Thymus (tissue), 11 donors: ENCODE results near the gene SULT1C2. TPM values are rescaled to one million over a fixed set of nuclear protein-coding genes. Genes with fewer than 3 reads are reported as not detected.
"Not testable (repeated sequence)": the region's sequence is repeated elsewhere in the genome, so short reads cannot be mapped to it uniquely, and the experiment has no call there.

ENCODE experiments used
- DNase-seq, 9 donors: peaks; one replicate each; pipeline ENCODE4 v3.0.0-alpha.2; 2013; ENCODE audit warnings: low spot score in 9 of 9, low read depth in 6 of 9, missing footprints in 1 of 9
- H3K27ac ChIP-seq, 2 donors: one replicate each; pipeline ENCODE4 v1.5.1; 2013; ENCODE audit warnings: control low read depth in 1 of 2, low read depth in 1 of 2, low read length in 1 of 2, mild to moderate bottlenecking in 1 of 2, moderate library complexity in 1 of 2
- H3K27me3 ChIP-seq, 2 donors: one replicate each; pipeline ENCODE4 v1.5.1; 2013; ENCODE audit warnings: low read length in 1 of 2; ENCODE audit not compliant: control insufficient read depth in 2 of 2, insufficient read depth in 1 of 2
- H3K36me3 ChIP-seq, 2 donors: one replicate each; pipeline ENCODE4 v1.5.1; 2013; ENCODE audit warnings: low read length in 1 of 2, mild to moderate bottlenecking in 1 of 2, moderate library complexity in 1 of 2; ENCODE audit not compliant: control insufficient read depth in 2 of 2, insufficient read depth in 2 of 2
- H3K4me1 ChIP-seq, 2 donors: one replicate each; pipeline ENCODE4 v1.5.1; 2013; ENCODE audit warnings: low read length in 2 of 2; ENCODE audit not compliant: control insufficient read depth in 2 of 2, insufficient read depth in 2 of 2
- H3K4me3 ChIP-seq, 2 donors: one replicate each; pipeline ENCODE4 v1.5.1; 2013; ENCODE audit warnings: low read length in 2 of 2, control low read depth in 1 of 2, mild to moderate bottlenecking in 1 of 2
- H3K9me3 ChIP-seq, 2 donors: one replicate each; pipeline ENCODE4 v1.5.1; 2013; ENCODE audit warnings: low read length in 1 of 2, mild to moderate bottlenecking in 1 of 2; ENCODE audit not compliant: control insufficient read depth in 2 of 2, insufficient read depth in 1 of 2
- WGBS: extraction: QIAGEN DNeasy Blood & Tissue Kit; methylation state at CpG from one replicate; pipeline ENCODE4 v1.1.7; 2013; 5-methylcytosine and 5-hydroxymethylcytosine counted together
- polyA plus RNA-seq: library from polyadenylated mRNA; stranded (reverse); fragments of 200-250 nt; gene quantifications from one replicate; pipeline ENCODE4 v1.2.3, GENCODE V29; 2013
- total RNA-seq: library from RNA; stranded (reverse); fragments of 120-200 nt; gene quantifications from one replicate; pipeline ENCODE4 v1.2.4, GENCODE V29; 2013
- donor health status: healthy.

Gene SULT1C2
- total and polyA plus RNA-seq, 2 donors, result 0.57 to 4.3 TPM

- no peaks in the 10 kb centered on the region for H3K4me1 ChIP-seq
- WGBS, result 95% methylated on average over 5 of the region's 5 CpGs
- H3K4me3 ChIP-seq, result no peak overlapping the region
- no peaks in the 10 kb centered on the region for H3K36me3 ChIP-seq
- no peak for DNase-seq
- no peaks in the 10 kb centered on the region for H3K27me3 ChIP-seq
- H3K27ac ChIP-seq, result no peak overlapping the region
- no peaks in the 10 kb centered on the region for H3K9me3 ChIP-seq
These were observed 9.2 kb upstream of the SULT1C2 start for GRCh38 chr2:108279468-108279867.

DNA sequence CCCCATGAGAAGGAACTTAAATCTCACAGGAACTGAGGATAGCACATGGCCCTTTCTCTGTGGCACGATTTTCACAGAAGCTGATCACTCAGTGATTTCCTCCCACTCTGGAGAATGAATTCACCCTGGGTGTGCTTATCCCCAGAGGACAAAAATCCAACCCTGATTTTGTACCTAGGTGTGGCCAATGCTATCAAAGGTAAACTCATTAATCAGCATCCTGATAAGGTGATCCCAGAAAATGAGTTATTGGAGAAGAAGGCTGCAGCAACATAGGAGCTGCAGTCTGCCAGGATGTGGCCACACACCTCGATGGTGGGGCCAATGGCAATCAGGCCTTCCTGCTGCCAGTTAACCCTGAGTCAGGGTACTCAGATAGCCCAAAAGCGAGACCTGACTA, 8.2 kb upstream of the SULT1C2 start:
- H3K4me1 ChIP-seq, result no peaks in the 10 kb centered on the region
- no peaks in the 10 kb centered on the region for H3K9me3 ChIP-seq
- H3K27ac ChIP-seq, result no peak overlapping the region
- WGBS, result 71% methylated on average over 3 of the region's 3 CpGs
- H3K27me3 ChIP-seq, result no peaks in the 10 kb centered on the region
- no peaks in the 10 kb centered on the region for H3K36me3 ChIP-seq
- no peak for DNase-seq
- H3K4me3 ChIP-seq, result no peak overlapping the region

- not testable (repeated sequence) for H3K27me3 ChIP-seq, H3K36me3 ChIP-seq, H3K27ac ChIP-seq, H3K4me3 ChIP-seq, DNase-seq, H3K9me3 ChIP-seq, H3K4me1 ChIP-seq
- WGBS, result 97% methylated on average over 7 of the region's 7 CpGs
These were observed 4.1 kb upstream of the SULT1C2 start for GRCh38 chr2:108284566-108284965.

DNA sequence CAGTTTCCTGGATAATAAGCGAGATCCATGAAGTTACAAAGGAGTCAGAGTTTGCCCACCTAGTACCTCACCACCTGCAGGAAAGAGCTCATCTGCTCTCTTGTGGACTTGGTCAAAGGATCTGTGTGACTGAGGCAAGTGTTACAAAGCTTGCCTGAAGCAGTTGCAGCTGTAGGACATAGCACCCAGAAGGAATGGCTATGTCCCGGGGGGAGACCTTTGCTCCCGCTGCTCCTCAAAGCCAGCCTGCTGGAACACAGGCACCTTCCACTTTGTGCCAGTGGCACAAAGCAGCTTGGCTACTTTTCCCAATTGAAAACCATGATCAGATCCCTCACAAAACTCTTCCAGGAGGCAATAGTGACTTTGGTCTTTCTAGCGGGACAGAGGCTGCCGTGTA, 3.1 kb upstream of the SULT1C2 start:
- DNase-seq, result no peak
- Histone ChIP-seq H3K27me3 (no peaks in the 10 kb centered on the region), H3K36me3 (no peaks in the 10 kb centered on the region), H3K4me1 (no peaks in the 10 kb centered on the region), H3K4me3 (no peak overlapping the region), H3K27ac (no peak overlapping the region), H3K9me3 (no peaks in the 10 kb centered on the region)
- WGBS, result 98% methylated on average over 5 of the region's 5 CpGs

DNA sequence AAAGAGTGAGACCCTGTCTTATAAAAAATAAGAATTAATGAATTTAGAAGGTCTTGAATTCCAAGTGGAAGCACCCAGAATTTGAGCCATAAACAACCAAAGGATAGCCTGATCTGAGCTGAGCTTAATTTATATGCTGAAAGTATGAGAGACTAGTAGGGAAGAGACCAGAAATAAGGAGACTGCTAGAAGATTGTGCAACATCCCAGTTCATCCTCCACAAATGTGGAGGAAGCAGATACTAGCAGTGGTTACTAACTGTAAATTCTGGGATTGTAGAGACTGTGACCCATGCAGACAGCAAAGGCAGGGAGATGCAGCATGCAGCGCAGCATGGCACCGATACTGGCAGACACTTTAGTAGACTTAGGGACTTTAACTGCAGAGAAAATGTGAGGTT, 1.5 kb upstream of the SULT1C2 start:
- no peak for DNase-seq
- Histone ChIP-seq H3K4me3 (no peak overlapping the region), H3K27me3 (no peaks in the 10 kb centered on the region), H3K27ac (no peak overlapping the region), H3K4me1 (no peaks in the 10 kb centered on the region), H3K9me3 (no peaks in the 10 kb centered on the region), H3K36me3 (no peaks in the 10 kb centered on the region)
- 91% methylated on average over 2 of the region's 2 CpGs for WGBS

DNA sequence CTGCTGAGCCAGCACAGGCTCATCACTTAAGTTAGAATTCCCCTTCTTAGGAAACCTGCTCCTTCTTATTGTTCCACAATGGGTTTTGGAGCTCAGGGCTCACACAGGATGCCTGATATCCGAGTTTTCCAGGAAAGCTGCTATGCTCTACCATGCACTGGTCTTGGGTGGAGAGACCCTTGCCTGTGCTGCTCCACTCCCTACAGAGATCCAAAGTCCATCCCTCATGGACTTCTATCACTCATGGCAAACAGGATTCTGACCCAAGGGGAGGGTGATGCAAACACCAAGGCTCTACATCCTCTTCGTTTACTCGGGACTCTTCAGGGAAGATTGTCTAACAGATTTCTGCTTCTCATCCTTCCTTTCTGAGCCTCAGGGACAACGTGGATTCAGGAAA, 5.2 kb downstream of the SULT1C2 start:
- no peaks in the 10 kb centered on the region for H3K4me1 ChIP-seq
- WGBS, result 81% methylated on average over 4 of the region's 4 CpGs

DNA sequence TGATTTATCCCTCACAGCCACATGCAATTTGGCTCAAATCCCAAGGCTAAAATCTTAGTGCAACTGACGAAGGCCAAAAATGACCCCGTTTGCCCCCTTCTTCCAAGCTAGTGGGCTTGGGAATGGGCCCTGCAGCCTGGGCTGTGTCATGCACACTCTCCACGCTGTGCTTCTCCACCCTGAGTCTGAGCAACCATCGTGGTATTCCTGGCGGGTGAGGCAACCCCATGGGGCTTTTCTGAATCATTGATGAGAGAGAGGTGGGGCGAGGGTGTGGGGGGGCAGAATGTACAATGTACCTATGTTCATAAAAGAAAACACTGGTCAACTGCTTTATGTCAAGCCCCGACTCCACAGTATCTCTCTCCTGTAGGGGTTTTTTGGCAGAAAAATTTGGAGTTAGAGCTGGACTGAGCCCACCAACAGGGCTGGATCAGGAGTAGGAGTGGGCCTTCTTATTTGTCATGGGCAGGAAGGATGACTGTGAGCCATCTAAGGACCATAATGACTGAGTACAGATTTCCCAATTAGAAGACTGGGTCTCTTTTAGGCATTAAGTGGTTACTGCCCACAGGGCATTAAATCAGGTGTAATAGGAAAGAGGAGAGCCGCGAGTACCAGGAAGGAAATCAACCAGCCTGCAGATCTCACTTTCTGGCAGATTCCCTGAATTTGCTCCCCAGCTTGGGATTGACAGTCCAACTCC, 8.9 kb downstream of the SULT1C2 start:
- no peaks in the 10 kb centered on the region for H3K36me3 ChIP-seq
- no peak overlapping the region for H3K27ac ChIP-seq
- H3K9me3 ChIP-seq, result no peaks in the 10 kb centered on the region
- H3K27me3 ChIP-seq, result no peaks in the 10 kb centered on the region
- no peaks in the 10 kb centered on the region for H3K4me1 ChIP-seq
- H3K4me3 ChIP-seq, result no peak overlapping the region
- DNase-seq, result no peak
- 94% methylated on average over 9 of the region's 9 CpGs for WGBS

More for the DNA sequence above, 5.2 kb downstream of the SULT1C2 start:
- no peak overlapping the region for H3K27ac ChIP-seq
- no peak overlapping the region for H3K4me3 ChIP-seq
- DNase-seq, result no peak
- no peaks in the 10 kb centered on the region for H3K9me3 ChIP-seq
- no peaks in the 10 kb centered on the region for H3K36me3 ChIP-seq
- no peaks in the 10 kb centered on the region for H3K27me3 ChIP-seq

- Histone ChIP-seq H3K4me1 (no peaks in the 10 kb centered on the region), H3K27me3 (no peaks in the 10 kb centered on the region), H3K36me3 (no peaks in the 10 kb centered on the region), H3K27ac (no peak overlapping the region), H3K4me3 (no peak overlapping the region), H3K9me3 (no peaks in the 10 kb centered on the region)
- DNase-seq, result no peak
- WGBS, result 95% methylated on average over 7 of the region's 7 CpGs
These were observed 12.9 kb downstream of the SULT1C2 start for GRCh38 chr2:108301558-108301957.

DNA sequence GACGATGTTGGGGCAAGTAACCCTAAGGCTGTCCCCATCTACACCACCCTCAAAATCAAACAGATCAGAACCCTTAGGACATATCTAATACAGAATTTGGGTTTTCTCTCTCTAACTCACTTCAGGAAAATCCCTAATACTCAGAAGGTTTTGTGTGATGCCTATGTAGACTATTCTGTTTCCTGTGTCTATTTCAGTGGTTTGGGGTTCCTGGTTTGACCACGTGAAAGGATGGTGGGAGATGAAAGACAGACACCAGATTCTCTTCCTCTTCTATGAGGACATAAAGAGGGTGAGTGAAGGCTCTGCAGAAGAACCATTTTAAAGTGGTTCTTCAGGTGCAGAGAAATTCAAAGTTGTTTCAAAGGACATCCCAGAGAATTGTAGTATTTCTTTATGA, 16.3 kb downstream of the SULT1C2 start:
- H3K4me1 ChIP-seq, result no peaks in the 10 kb centered on the region
- WGBS, result 48% methylated on average over 2 of the region's 2 CpGs
- H3K9me3 ChIP-seq, result no peaks in the 10 kb centered on the region
- no peak for DNase-seq
- no peak overlapping the region for H3K4me3 ChIP-seq
- H3K27me3 ChIP-seq, result no peaks in the 10 kb centered on the region
- H3K36me3 ChIP-seq, result no peaks in the 10 kb centered on the region
- H3K27ac ChIP-seq, result no peak overlapping the region
